CMK (cell line): ENCODE data around the gene DLGAP3.

ENCODE experiments used
- DNase-seq: peaks from one replicate; pipeline ENCODE4 v3.0.0-alpha.2; 2010; ENCODE audit warnings: low read depth

DLGAP3 gene

GRCh38 chr1:34866762-34867109, 62.7 kb downstream of the DLGAP3 start:
- DNase-seq, result no peak

GRCh38 chr1:34865981-34866761, 63.3 kb downstream of the DLGAP3 start:
- peak; percentile 75 for DNase-seq

GRCh38 chr1:34865573-34865972, 63.9 kb downstream of the DLGAP3 start:
- DNase-seq, result no peak

DNA sequence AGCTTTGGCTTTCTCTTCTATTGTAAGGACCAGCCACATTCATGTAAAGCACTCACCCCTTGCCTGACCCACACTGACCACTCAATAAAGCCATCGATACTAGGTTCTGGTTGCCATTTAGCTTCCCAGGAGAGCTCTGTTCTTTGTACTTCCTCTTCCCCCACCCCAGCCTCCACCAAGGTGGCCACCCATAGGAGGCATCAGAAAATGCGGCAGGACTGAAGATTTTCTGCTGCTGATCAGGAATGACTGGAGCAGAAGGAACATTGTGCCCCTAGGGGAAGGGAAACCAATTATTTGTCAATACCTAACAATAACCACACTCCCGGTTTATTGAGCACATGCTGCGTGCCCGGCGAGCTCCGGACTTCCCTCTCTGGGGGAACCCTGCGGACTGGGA, 64.7 kb downstream of the DLGAP3 start:
- DNase-seq, result no peak

DNA sequence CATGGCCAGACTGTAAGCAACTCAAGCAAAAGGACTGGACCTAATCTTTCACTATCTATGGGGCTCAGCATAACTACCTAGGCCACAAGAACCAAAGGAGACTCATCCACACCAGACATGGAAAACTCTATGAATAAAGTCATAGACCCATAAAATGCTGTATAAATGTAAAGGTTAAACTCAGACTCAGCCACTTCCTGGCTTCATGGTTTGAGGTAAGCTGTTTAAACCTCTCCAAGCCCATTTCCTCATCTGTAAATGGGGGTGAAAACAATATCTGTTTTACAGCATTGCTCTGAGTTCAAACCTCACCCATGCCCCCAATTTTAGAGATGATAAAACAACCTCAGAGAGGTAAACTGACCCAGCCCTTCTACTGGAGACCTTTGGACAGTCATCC, 65.9 kb downstream of the DLGAP3 start:
- DNase-seq, result no peak

- DNase-seq, result peak; percentile 93
These were observed 69.8 kb downstream of the DLGAP3 start, which contains the start of gene SMIM12 for GRCh38 chr1:34859446-34860200. Gene SMIM12 (minus strand): TSS chr1:34859749. CDS start chr1:34855977, 3,772 bp downstream.

- no peak for DNase-seq
These were observed 70.5 kb downstream of the DLGAP3 start for GRCh38 chr1:34858901-34859445.

DNA sequence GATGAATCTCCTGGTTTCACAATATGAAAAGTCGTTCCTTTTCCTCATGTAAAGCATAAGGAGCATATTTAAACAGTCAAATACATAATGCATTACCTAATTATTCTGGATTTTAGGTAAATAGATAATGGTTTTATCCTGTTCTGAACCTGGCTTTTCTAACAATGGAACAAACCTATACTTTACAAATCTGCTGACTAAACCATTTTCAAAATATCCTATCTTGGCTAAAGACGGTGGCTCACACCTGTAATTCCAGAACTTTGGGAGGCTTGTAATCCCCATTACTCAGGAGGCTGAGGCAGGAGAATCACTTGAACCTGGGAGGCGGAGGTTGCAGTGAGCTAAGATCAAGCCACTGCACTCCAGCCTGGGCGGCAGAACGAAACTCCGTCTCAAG, 72.8 kb downstream of the DLGAP3 start:
- no peak for DNase-seq

DNA sequence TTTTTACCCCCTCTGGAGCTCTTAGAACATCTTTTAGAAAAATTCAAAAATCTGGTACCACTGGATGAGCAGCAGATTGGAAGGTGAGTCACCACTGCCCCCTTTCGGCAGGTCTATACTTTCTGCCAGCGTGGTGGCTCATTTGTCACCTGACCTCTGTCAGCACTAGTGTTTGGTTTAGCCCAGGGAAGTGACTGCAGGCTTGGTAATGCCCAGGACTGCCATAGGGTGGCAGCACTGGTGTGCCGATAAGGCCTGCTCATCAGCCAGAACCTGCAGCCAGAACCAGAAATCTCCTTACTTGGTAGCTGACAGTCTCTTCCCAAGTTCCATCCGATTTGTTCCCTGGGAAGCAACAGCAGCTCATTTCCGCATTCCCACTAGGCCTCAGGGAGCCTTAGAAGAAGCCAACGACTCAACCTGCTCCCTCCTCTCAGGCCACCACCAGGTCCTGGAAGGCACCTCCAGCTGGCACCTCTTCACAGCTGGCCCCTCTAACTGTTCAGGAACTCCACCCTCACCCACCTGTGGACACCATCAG, 76.7 kb downstream of the DLGAP3 start:
- DNase-seq, result peak; percentile 98

DNA sequence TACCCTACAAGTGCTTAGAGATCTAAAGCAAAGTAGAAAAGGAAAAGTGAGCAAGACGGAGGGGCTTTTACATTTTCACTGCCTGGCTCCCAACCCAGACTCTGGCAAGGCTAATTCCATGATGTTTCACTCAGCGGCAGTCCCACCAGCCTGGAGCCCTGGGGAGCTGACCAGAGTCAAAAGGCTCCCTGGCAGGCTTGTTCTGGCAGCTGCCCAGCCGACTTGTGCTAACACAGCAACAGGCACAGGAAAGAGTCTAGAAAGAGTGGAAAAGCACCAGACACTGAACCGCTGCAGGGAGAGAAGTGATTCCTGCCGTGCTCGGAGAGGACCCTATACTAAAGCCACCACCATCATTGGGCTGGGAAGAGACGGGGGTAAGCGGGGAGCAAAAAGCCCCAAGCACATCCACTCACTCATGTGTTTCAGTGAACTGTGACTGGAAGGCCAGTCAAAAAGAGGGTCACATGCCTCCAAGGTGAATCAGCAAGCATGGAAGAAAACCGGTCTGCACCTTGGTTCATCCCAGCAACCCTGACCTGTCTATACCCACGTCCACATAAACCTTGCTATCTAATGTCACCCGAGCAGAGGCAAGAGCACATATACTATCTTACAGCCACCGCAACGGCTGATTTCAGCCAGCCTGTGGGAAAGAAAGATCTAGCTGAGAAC, 77.9 kb downstream of the DLGAP3 start:
- no peak for DNase-seq

GRCh38 chr1:34850382-34850781, 79.1 kb downstream of the DLGAP3 start:
- no peak for DNase-seq

GRCh38 chr1:34847094-34847493, 82.4 kb downstream of the DLGAP3 start:
- no peak for DNase-seq

DNA sequence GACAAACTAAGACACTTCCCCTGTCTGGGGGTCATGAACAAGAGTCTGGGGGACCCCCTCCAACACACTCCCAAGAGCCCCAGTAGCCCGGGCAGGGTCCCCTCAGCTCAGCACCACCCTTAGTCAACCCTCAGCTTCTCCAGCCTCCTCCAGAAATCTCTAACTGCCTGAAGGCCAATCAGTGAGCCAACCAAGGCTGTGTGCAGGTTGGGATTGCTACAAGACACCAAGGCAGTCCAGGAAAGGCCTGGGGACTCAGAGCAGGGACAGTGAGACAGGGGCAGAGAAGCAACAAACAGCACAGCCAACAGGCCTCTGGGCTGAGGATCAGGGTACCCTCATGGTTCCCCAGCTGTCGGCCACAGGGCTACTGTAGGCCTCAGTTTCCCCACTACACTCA, 83.2 kb downstream of the DLGAP3 start:
- DNase-seq, result no peak

GRCh38 chr1:34845131-34845901, 84.1 kb downstream of the DLGAP3 start:
- peak; percentile 97 for DNase-seq

DNA sequence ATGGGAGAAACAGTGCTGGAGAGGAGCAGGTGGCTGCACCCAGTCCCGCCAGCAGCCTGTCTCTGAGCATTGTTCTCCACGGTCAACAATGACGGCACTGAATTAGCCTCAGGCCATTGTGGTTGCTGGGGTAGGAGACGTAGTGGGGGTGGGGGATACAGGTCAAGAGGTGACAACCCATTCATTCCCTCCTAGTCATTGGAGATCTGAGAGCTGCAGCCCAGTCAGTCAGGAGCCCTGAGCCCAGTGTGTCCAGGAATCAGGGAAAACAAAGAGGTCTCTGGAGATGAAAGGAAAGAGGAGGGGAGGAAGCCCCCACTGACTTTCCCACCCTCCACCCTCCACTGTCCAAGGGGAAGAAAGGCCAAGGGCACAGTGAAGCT, 85.2 kb downstream of the DLGAP3 start:
- DNase-seq, result no peak

DNA sequence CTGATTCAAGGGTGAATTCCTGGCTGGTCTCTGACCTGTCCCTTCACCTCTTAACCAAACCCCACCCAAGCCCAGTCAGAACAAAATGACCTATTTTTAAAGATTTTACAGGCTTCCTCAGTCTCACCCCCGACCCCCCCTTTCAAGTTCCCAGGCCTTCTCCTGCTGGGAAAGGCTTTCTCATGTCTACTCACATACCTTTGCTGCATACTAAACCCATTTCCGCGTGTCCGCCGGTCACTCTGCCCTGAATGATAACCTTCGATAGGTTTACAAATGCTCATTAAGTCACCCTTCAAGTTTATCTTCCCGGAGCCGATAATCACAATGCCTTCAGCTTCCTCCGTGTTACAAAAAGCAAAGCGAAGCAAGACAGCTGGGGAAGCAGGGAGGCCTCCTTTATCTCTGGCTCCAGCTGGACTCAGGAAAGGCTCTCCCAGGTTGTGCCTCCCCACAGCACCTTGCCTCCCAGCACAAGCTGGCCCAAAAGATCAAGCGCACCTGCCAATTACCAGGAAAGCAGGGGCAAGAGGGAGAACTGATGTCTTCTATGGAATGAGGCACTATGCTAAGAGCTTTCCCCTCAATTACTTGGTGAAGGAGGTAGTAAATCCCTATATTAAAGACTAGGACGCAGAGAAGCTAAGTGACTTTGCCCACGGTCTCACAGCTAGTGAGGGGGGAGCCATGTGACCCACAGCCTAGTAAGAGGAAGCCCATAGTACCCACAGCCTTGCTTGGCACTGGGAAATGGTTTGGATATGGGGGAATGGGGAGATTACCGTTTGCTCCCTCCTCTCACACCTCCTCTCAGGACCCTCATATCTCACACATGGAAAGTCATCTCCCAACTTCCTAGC, 85.8 kb downstream of the DLGAP3 start:
- peak; percentile 94 for DNase-seq

GRCh38 chr1:34842952-34843371, 86.5 kb downstream of the DLGAP3 start:
- peak; percentile 91 for DNase-seq

DNA sequence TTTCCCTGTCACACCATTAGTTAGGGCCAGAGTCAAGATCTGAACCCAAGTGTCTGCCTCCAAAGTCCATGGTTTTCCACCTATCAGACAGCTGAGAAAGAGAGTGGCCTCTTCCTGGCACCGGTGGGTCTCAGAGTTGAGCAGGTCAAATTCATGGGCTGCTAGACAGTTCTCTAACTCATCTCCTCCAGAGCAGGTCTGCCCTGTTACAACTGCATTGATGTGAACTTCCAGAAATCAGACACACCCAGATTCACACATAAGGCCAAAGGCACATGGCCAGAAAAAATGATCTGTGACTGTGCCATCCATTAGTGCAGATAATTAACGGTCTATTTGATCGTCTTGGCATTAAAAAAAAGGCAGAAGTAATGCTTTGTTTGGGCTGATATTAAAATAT, 87.4 kb downstream of the DLGAP3 start:
- no peak for DNase-seq

DNA sequence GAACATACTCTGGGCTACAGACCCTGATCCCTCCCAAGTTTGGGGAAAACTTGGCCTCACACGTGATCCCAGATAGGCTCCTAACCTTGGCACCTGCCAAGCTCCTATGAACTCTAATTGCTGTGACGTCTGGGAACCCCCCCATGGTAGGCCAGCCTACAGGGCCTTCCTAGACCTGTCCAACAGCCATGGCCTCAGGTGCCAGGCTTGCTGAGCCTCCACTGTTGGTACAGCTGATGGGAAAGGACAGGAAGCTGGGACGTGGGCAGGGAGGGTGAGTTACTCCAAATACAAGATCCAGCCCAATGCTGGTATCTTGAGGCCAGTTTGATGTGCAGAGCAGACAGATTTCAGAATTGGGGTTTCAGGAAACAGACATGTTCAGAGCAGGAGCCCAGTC, 89.0 kb downstream of the DLGAP3 start:
- DNase-seq, result no peak

DNA sequence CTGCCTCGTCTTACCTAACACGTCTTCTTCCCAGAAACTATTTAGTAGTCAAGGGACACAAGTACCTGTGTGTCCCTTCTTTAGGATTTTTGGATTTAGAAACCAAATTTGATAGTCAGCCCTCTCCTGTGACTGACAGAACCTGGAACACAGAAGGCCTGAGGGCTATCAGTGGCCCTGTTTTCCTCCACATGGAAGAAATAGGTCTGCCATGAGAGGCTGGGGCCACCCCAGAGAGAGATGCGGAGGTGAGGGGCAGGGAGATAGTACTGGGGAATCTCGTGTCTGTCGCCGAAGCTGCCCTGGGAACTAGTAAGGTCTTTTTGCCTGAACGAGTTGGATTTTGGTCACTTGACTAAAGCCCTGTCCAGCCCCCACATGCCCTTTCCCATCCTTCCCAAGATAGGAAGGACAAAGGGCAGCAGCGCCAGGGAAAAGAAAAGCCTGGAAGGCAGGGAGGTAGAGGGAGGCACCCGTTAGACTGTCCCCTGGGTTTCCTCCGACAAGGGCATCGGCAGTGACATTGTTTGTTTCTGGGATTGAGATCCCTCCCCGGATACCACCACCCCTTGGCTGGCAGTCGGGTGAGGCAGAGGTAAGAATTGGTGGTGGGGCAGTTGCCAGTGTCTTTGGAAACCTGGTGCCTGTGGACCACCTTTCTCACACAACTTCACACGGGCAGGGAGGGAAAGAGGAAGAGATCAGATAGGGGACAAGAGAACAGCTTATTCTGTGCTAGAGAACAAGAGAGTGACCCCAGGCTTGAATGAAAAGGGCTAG, 89.7 kb downstream of the DLGAP3 start:
- DNase-seq, result no peak
